ENCODE data around the gene PLA2G4C.

GRCh38 chr19:48133094-48133493, 22.5 kb upstream of the PLA2G4C start:
- TF ChIP-seq CTCF (IDR thresholded peaks at IDR 0.05) (no peak), POLR2A (IDR thresholded peaks at IDR 0.05) (no peak)
